Panc1 (cell line): ENCODE data around the gene FGA. TPM values are rescaled to one million over a fixed set of nuclear protein-coding genes. Genes with fewer than 3 reads are reported as not detected.

ENCODE experiments used
- ATAC-seq: fragments of 200-7000 bp; cut with Tn5 transposase; 2 replicates; pipeline ENCODE4 v1.9.1; 2020; ENCODE audit warnings: mild to moderate bottlenecking, moderate library complexity
- BruUV-seq: library from RNA; stranded (reverse); fragments of 400-500 nt; replicated peaks from 2 replicates; lab custom pipeline; 2021; lab: Mats Ljungman, UMichigan
- CTCF ChIA-PET: fragments of 300-600 bp; sonication (Branson Sonifier 250); formaldehyde crosslinking; loops from one replicate; lab custom pipeline; 2022; ENCODE audit warnings: antibody characterized with exemption; lab: Charles Lee
- POLR2A ChIA-PET: fragments of 300-600 bp; sonication (Branson Sonifier 250); formaldehyde crosslinking; loops from one replicate; lab custom pipeline; 2022; ENCODE audit warnings: antibody characterized with exemption; lab: Charles Lee
- DNase-seq: peaks from one replicate; pipeline ENCODE4 v3.0.0-alpha.2; 2010; ENCODE audit warnings: low read depth, low spot score
- H3K27ac ChIP-seq: 2 replicates; pipeline ENCODE4 v1.5.1; 2011; ENCODE audit warnings: mild to moderate bottlenecking, low read length, inconsistent platforms
- H3K27me3 ChIP-seq: fragments of 200-500 bp; sonication (Bioruptor generic); 2 replicates; pipeline ENCODE4 v1.6.0; 2014; ENCODE audit warnings: low read length, inconsistent platforms; ENCODE audit not compliant: control insufficient read depth, insufficient read depth
- H3K36me3 ChIP-seq: fragments of 200-500 bp; sonication (Bioruptor generic); 2 replicates; pipeline ENCODE4 v1.5.1; 2014; ENCODE audit warnings: inconsistent platforms, mild to moderate bottlenecking, low read length, moderate library complexity; ENCODE audit not compliant: control insufficient read depth, insufficient read depth
- H3K4me1 ChIP-seq: 2 replicates; pipeline ENCODE4 v1.5.1; 2011; ENCODE audit warnings: inconsistent platforms, mild to moderate bottlenecking, low read length, moderate library complexity; ENCODE audit not compliant: control insufficient read depth, insufficient read depth
- H3K4me3 ChIP-seq, 2 experiments: 2 replicates each; pipeline ENCODE4 v1.5.1; 2011 to 2012; ENCODE audit warnings: low read depth in 2 of 2, low read length in 2 of 2, mild to moderate bottlenecking in 2 of 2, inconsistent platforms in 1 of 2, moderate library complexity in 1 of 2
- H3K9me3 ChIP-seq: fragments of 200-500 bp; sonication (Bioruptor generic); 2 replicates; pipeline ENCODE4 v1.5.1; 2014; ENCODE audit warnings: low read depth, mild to moderate bottlenecking, inconsistent platforms, low read length, moderate library complexity; ENCODE audit not compliant: control insufficient read depth, insufficient read depth
- CTCF ChIP-seq: fragments of 450-650 bp; IDR thresholded peaks from 2 replicates; pipeline ENCODE4 v1.5.1; 2017; ENCODE audit warnings: mild to moderate bottlenecking
- POLR2AphosphoS5 ChIP-seq: IDR thresholded peaks from 2 replicates; pipeline ENCODE4 v1.6.1; 2012; ENCODE audit warnings: mild to moderate bottlenecking, low read depth, low read length, moderate library complexity
- REST ChIP-seq, 2 experiments: IDR thresholded peaks; 2 replicates each; pipeline ENCODE4 v1.6.1; 2011 to 2012; ENCODE audit warnings: low read depth in 2 of 2, control low read depth in 1 of 2, low read length in 1 of 2, mild to moderate bottlenecking in 1 of 2, moderate library complexity in 1 of 2; ENCODE audit not compliant: insufficient read depth in 1 of 2
- SIN3A ChIP-seq: IDR thresholded peaks from 2 replicates; pipeline ENCODE4 v1.6.1; 2012; ENCODE audit warnings: low read depth, mild to moderate bottlenecking, low read length, moderate library complexity, borderline replicate concordance; ENCODE audit not compliant: insufficient read depth
- TCF7L2 ChIP-seq: IDR thresholded peaks from 2 replicates; pipeline ENCODE4 v1.6.1; 2011; ENCODE audit warnings: mild to moderate bottlenecking, low read depth, low read length, inconsistent platforms
- in situ Hi-C: cut with HindIII; loops from 2 replicates; pipeline ENCODE4 v1.10.0; 2016; ENCODE audit warnings: low sequenced_read_pairs, low pct_unique_long_range_greater_than_20kb
- intact Hi-C: fragments of 100-400 bp; cut with micrococcal nuclease; formaldehyde crosslinking; loops from one replicate; pipeline ENCODE4 v1.10.0; 2022; ENCODE audit not compliant: unreplicated experiment
- total RNA-seq: library from RNA; stranded (reverse); gene quantifications from one replicate; pipeline ENCODE4 v1.2.1, GENCODE V29; 2021; ENCODE audit not compliant: unreplicated experiment

Gene FGA
- total RNA-seq, 1 experiment from 2014 or later: 2.7 TPM

GRCh38 chr4:154583230-154583629 is 7.3 kb downstream of the FGA start:
- Histone ChIP-seq H3K9me3 (no peaks in the 10 kb centered on the region), H3K4me3 (no peak overlapping the region), H3K27me3 (no peaks in the 10 kb centered on the region), H3K27ac (no peak overlapping the region), H3K36me3 (no peaks in the 10 kb centered on the region), H3K4me1 (no peaks in the 10 kb centered on the region)
- ATAC-seq (no peak), DNase-seq (no peak)
- ChIA-PET POLR2A (no interaction called here), CTCF (no interaction called here)
- intact Hi-C loops: no loop called here
- in situ Hi-C loops: no loop called here
- no TSS peak for BruUV-seq
- TF ChIP-seq TCF7L2 (no peak), CTCF (no peak), REST (IDR thresholded peaks at IDR 0.05; ENCODE audit: insufficient read depth in 1 of 2, low read depth in 2 of 2, low read length in 1 of 2) (no peak), POLR2AphosphoS5 (no peak), SIN3A (no peak)

GRCh38 chr4:154582723-154583122 is 7.8 kb downstream of the FGA start:
- ChIA-PET POLR2A (no interaction called here), CTCF (no interaction called here)
- no peak for ATAC-seq
- in situ Hi-C loops (no loop called here), intact Hi-C loops (no loop called here)
- Histone ChIP-seq H3K36me3 (no peaks in the 10 kb centered on the region), H3K27me3 (no peaks in the 10 kb centered on the region), H3K4me1 (no peaks in the 10 kb centered on the region), H3K27ac (no peak overlapping the region), H3K9me3 (no peaks in the 10 kb centered on the region), H3K4me3 (no peak overlapping the region)
- BruUV-seq: no TSS peak
- TF ChIP-seq SIN3A (no peak), CTCF (no peak), POLR2AphosphoS5 (no peak), TCF7L2 (no peak)
- DNase-seq: no peak
